Measurements from ENCODE around the gene TRAP1.
A peak's percentile ranks its signal among the peaks of the same experiment; 100 is the strongest.

TRAP1 gene

DNA sequence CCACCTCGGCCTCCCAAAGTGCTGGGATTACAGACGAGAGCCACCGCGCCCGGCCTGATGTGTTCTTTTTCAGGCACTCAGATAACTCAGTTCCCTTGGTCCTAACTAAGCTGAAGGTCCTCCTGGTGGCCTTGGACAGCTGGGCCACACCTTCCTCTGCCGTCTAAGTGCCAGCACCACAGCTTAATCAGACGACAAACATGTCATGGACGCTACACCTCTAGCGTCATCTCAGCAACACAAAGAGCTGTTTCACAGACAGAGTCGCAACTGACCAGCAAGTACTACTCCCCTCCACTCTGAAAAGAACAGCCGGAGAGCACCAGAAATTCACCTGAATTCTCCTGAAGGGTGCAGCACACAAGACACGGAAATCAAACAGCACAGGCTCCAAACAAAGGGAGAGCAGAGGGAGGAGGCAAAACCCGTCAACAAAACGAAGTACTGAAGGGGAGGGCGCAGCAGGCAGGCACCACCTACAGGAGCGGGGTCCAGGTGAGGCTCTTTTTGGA lies 4.4 kb downstream of the TRAP1 start:
- DNase-seq: no peak

GRCh38 chr16:3706253-3707012 lies 10.9 kb downstream of the TRAP1 start:
- DNase-seq: no peak

- no peak for DNase-seq
These were observed 15.2 kb downstream of the TRAP1 start for GRCh38 chr16:3702082-3702481.

- no peak for DNase-seq
These were observed 15.8 kb downstream of the TRAP1 start for GRCh38 chr16:3701531-3701930.

DNA sequence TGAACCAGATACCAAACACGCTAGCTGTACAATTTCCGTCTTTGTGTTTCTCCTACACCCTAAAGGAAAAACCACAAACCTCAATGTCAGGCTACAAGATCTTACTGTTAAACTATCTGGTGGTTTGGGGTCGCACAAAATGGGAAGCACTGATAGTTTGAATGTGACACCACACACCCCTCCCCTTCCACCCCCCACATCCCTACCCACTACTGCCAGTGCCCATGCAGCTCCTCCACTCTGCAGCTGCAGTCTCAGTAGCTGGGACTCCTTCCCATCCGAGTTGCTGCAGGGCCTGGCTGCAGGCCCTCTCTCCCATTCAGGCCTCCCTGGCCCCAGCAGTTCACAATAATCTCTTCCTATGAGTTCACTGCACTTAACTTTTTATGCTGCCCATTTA lies 18.4 kb downstream of the TRAP1 start:
- DNase-seq: no peak

- no peak for DNase-seq
These were observed 20.7 kb downstream of the TRAP1 start for GRCh38 chr16:3696425-3697218.

GRCh38 chr16:3695610-3696369 lies 21.5 kb downstream of the TRAP1 start:
- DNase-seq: no peak

DNA sequence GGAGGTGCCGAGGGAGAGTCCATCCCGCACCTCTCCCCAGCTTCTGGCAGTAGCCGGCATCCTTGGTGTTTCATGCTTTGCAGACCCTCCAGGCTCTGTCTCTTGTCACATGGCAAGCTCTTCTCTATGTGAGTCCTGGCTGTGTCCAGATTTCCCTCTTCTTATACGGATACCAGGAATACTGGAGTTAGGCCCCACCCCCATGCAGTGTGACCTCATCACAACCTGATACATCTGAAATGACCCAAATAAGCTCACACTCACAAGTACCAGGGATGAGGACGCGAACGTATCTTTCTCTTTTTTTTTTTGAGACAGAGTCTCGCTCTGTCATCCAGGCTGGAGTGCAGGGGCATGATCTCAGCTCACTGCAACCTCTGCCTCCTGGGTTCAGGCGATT lies 23.3 kb downstream of the TRAP1 start:
- no peak for DNase-seq

DNA sequence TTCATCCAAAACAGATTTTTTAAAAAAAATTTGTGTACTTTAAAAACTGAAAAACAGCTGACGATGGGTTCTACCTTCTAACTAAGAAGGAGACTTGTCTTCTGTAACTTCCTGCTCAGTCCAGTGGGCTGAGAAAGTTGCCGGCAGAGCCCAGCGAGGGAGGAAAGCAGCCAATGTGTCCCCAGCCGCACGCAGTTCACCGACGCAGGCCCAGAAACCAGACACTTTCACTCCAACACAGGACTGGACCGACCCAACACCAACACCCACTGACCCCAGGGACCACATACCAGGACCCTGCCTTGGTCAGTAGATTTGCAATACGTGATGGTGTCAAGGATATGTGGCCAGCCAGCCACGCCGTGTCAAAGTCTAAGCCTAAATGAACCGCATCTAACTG lies 25.6 kb downstream of the TRAP1 start:
- no peak for DNase-seq

DNA sequence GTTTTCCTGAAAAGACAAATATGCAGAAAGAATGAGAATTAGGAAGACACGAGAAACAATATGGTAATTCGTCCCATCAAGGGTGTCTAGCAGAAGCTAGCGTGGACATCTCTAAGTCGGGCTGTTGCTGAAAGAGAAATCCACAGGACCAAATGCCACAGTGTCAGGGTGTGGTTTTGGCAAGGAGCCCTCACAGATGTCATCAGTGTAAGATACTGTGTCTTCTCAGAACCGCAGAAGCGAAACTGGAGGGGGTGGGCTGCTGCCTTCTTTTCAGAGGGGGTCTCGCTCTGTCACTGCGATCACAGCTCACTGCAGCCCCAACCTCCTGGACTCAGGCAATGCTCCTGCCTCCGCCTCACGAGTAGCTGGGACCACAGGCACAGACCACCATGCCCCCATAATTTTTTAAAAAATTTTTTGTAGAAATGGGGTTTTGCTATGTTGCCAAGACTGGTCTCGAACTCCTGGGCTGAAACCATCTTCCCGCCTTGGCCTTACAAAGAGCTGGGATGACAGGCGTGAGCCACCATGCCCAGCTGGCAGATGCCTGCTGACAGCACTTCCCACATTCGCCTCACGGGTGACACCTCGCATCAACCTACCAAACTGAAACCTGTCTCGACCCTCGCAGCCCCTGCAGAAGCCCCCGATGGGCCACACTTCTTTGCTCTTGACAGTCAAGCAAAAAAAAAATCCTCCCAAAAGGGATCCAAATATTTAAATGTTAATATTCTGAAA lies 26.2 kb downstream of the TRAP1 start:
- no peak for DNase-seq

- DNase-seq: peak; percentile 37
These were observed 26.8 kb downstream of the TRAP1 start for GRCh38 chr16:3690470-3690928.

GRCh38 chr16:3689731-3690130 lies 27.6 kb downstream of the TRAP1 start:
- DNase-seq: no peak

- no peak for DNase-seq
These were observed 29.5 kb downstream of the TRAP1 start for GRCh38 chr16:3687792-3688191.

- no peak for DNase-seq
These were observed 30.3 kb downstream of the TRAP1 start for GRCh38 chr16:3687021-3687420.

DNA sequence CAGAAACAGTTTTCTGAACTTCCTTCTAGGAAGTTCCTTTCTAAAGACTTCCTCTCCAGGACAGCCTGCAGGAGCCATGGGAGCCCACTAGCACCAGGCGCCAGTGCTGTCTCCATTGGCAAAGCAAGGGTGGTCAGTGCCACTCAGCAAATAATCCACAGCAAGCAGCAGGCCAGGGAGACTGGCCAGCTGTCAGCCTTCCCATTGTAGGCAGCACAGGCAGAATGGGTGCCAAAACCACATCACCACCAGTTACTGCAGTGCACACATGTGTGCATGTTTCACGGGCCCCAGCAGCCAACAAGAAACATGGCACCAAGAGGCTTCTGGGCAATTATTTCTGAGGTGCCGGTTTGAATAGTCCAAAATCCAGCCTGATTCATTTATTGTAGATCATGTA lies 36.1 kb downstream of the TRAP1 start:
- no peak for DNase-seq

DNA sequence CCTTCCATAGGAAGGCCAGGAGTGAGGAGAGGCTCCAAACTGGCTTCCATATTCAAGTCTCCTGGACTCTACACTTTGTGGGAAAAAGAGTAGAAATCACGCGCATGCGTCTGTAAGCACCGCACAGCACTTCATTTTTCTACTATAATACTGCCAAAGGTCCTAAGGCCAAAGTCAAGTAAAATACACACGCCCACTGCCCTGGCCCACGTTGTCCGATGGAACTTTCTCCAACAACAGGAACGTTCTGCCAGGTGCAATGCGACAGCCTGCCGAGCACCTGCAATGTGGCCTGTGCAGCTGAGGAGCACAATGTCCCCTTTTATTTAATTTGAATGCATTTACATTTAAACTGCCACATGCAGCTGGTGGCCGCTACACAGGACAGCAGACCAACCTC lies 39.3 kb downstream of the TRAP1 start:
- DNase-seq: no peak

- no peak for DNase-seq
These were observed 41.7 kb downstream of the TRAP1 start for GRCh38 chr16:3675601-3676130.

DNA sequence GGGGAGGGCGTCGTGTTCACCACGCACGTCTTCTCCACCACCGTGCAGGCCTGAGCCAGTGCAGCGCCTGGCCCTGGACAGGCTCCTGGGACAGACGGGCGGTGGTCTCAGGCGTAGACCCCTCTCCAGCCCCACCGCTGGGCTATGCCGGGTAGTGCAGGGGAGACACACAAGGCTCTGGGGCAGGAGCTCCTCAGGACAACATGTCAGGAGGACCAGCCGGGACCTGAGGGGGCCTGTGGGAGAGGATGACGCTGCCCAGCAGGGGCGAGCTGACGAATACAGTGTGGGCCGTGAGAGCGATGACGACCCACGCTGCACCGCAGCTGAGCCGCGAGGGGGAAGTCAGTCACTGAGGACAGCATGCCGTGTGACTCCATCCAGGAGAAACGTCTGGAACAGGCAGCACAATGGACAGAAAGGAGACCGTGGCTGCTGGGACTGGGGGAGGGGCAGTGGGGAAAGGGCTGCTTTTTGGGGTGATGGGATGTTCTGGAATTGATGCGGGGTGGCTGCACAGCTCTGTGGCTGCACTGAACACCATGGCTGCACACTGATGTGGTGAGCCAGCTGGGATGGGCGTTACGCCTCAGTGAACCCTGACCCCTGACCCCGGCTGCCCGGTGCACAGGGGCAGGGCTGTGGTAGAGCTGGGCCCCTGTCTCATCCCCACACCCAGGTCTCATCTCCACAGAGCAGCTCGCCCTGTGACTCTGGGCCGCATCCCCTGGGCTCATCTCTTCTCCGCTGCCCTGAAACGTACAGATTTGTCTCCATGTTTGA lies 42.6 kb downstream of the TRAP1 start:
- DNase-seq: no peak

GRCh38 chr16:3673676-3674377 lies 43.5 kb downstream of the TRAP1 start:
- DNase-seq: no peak

DNA sequence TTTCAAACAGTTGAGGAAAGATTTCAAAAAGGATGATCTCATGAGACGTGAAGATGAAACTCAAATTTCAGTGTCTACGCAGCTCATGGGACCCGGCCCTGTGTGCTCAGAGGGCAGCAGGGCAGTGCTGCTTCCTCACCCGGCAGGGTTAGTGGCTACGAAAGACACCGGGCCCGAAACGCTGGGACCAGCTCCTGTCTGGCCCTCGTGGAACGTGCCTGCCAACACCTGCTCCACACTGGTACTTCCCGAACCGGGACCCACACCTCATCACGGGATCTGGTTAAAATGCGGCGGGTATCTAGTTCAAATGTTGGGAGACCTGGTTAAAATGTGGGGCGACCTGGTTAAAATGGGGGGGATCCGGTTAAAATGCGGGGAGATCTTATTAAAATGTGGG lies 44.1 kb downstream of the TRAP1 start:
- DNase-seq: no peak

DNA sequence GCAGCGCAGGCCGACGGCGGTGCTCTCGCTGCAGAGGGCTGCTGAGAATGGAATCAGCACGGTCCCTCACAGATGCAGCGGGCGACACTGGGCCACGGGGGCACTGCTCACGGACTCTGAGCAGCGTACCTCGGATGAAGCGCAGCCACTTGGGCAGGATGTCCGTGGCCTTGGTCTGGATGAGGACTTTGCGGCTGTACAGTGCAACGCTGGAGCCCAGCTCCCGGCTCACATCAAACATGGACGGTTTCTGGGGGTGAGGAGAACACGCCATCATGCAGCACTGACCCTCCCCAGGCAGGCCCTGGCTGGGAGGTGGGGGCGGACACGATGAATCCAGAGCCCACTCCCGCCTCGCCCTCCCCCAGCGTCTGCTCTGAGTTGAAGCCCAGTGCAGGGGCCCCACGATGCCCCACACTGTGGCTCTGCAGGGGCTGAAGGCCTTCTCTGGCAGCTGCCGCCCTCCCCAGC lies 44.7 kb downstream of the TRAP1 start:
- DNase-seq: no peak

All from KG1 (cell line).